ENCODE measurements around the gene TTC6. TPM values are rescaled to one million over a fixed set of nuclear protein-coding genes. Genes with fewer than 3 reads are reported as not detected.
A peak's percentile ranks its signal among the peaks of the same experiment; 100 is the strongest.

TTC6 gene
- total and polyA plus RNA-seq, 12 donors, result 0.72 TPM; not detected in 11

DNA sequence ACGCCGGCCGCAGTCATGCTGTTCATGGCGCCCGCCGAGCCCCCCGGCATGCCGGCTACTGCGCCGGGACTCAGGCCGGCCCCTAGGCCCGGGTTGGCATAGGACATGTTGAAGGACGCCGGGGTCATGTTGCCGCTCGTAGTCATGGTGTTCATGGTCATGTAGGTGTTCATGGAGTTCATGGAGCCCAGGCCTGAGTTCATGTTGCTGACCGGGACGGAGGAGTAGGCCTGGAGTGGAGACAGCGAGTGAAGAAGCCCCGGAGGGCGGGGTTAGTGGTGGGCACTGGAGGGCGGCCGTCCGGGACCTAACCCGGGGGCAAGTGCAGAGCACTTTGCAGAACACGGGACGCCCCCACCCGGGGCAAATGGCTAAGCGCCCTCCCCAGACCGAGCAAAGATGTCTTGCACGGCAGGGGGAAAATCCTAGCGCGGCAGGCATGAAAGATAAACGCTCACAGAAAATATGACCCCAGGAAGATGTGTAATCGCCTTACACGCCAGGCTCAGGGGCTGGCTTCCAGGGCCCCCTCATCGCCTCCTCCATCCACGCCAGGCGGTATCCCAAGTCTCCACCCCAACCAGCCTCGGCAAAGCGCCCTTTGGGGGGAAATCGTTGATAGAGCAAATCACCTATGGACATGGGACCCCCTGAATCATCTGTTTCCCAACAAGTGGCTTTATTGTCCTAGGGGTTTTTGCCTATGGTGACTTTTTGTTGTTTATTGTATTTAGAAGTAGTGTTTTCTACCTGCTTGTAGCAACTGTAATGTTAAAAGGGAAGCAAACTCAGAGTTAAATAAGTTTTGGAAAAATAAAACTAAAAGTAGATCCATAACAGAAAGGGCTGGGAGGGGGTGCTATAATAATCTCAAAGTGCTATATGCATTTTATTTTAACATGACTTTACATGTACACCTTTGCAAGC lies 2.7 kb upstream of the TTC6 start:
- Histone ChIP-seq H3K4me3 (no peak overlapping the region), H3K4me1 (replicated peaks in 1 of 2) (peaks cover 10 to 12% of the 10 kb centered on the region in 2 donors), H3K27me3 (peaks cover 86% of the 10 kb centered on the region), H3K9me3 (replicated peaks in 1 of 3) (no peaks in the 10 kb centered on the region), H3K36me3 (replicated peaks in 1 of 2) (no peaks in the 10 kb centered on the region), H3K27ac (no peak overlapping the region)
- DNase-seq, result no peak
- TF ChIP-seq POLR2A (IDR thresholded peaks at IDR 0.05), result no peak
- TF ChIP-seq, protein P1, sequence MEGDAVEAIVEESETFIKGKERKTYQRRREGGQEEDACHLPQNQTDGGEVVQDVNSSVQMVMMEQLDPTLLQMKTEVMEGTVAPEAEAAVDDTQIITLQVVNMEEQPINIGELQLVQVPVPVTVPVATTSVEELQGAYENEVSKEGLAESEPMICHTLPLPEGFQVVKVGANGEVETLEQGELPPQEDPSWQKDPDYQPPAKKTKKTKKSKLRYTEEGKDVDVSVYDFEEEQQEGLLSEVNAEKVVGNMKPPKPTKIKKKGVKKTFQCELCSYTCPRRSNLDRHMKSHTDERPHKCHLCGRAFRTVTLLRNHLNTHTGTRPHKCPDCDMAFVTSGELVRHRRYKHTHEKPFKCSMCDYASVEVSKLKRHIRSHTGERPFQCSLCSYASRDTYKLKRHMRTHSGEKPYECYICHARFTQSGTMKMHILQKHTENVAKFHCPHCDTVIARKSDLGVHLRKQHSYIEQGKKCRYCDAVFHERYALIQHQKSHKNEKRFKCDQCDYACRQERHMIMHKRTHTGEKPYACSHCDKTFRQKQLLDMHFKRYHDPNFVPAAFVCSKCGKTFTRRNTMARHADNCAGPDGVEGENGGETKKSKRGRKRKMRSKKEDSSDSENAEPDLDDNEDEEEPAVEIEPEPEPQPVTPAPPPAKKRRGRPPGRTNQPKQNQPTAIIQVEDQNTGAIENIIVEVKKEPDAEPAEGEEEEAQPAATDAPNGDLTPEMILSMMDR (IDR thresholded peaks at IDR 0.05), result no peak
- WGBS, 4 donors, result 13 to 23% (median 17%) methylated on average over 22 to 42 of the region's 42 CpGs
- intact Hi-C loops (cut with DNase I), result loop anchor here (5.0 to 10.0 kb wide), 2 partner anchors 345 to 348 kb away; no protein-coding TSS in a partner anchor

DNA sequence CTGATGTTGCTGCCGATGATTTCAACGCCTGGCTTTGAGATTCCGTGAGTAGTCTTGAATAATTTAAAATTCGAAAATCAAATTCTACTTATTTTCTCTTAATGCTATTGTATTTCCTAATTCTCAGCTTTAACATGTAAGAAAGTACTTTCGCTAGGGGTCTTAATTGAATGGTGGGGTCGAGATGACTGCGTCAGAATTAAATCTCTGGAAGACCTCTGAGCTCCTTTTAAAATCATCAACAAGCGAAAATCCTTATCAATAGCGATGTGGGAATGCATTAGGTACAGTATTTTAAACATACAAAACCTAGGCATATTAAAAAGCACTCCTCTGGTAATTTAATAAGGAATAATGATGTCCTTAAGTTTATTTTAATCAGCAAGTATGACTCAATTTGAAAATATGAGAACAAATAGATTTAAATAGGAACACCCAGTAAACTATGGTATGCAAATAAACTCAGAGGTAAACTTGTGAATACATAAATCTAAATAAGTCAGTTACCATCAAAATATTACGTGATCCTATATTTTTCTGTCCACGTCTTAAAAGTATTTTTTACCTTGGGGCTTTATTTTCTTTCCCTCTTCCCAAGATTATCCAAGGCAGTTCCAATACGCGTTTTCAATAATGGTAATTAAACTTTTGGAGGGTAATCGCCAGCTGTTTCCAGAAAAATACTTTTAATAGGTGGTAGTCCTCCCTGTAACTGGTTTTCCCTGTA lies 1.8 kb upstream of the TTC6 start:
- TF ChIP-seq, protein P1 (IDR thresholded peaks at IDR 0.05), result no peak
- no peak for TF ChIP-seq POLR2A (IDR thresholded peaks at IDR 0.05)
- no peaks in the 10 kb centered on the region for H3K9me3 ChIP-seq (replicated peaks in 1 of 3)
- no peak for DNase-seq
- peak overlapping the region in 2 of 4 donors; percentile 11 to 63 for H3K4me3 ChIP-seq
- no peaks in the 10 kb centered on the region for H3K36me3 ChIP-seq (replicated peaks in 1 of 2)
- peaks cover 10 to 12% of the 10 kb centered on the region in 2 donors for H3K4me1 ChIP-seq (replicated peaks in 1 of 2)
- peaks cover 86% of the 10 kb centered on the region for H3K27me3 ChIP-seq
- intact Hi-C loops (cut with DNase I), result loop anchor here (5.0 to 10.0 kb wide), 2 partner anchors 346 to 349 kb away; no protein-coding TSS in a partner anchor
- 23 to 27% (median 25%) methylated on average over 14 of the region's 14 CpGs for WGBS, 4 donors
- no peak overlapping the region for H3K27ac ChIP-seq

DNA sequence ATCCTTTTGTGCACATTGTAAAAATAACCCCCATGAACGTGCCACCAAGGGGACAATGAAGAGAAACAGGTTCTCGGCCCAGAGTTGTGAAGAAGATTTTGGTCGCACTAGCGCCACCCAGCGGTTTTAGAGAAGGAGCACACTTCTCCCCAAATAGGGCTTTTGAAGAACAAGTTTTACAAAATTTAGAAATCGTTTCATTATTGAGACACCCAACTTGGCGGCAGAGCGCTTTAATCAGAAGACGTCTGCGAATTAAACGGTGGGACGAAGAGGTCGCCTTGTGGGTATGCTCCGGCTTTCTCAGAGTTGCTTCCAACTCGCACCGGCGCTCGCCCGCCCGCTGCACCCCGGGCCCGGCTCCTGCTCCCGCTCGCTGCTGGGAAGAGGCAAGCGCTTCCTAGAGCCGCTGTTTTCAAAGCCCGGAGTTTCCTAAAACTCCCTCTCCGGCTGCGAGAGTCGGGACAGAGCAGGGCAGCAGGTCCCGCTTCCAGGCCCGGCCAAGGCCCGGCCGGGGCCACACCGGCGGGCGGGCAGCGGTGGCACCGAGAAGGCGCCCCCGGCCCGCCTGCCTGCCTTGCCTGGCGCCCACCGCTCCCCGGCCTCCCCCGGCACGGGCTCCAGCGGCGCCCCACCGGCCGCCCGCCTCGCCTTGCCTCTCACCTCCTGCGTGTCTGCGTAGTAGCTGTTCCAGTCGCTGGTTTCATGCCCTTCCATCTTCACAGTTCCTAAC lies 1.0 kb upstream of the TTC6 start:
- Histone ChIP-seq H3K36me3 (replicated peaks in 1 of 2) (no peaks in the 10 kb centered on the region), H3K27ac (no peak overlapping the region), H3K4me1 (replicated peaks in 1 of 2) (peaks cover 12% of the 10 kb centered on the region in 2 donors), H3K9me3 (replicated peaks in 1 of 3) (no peaks in the 10 kb centered on the region), H3K4me3 (peak overlapping the region in 3 of 4 donors; percentile 11 to 63 (median 17)), H3K27me3 (peaks cover 86% of the 10 kb centered on the region)
- 1 to 6% (median 2%) methylated on average over 19 to 56 of the region's 56 CpGs for WGBS, 4 donors
- TF ChIP-seq, protein P1 (IDR thresholded peaks at IDR 0.05), result peak; percentile 47 to 74 (median 62)
- no peak for TF ChIP-seq POLR2A (IDR thresholded peaks at IDR 0.05)
- intact Hi-C loops (cut with DNase I), result loop anchor here (5.0 to 10.0 kb wide), 2 partner anchors 347 to 350 kb away; no protein-coding TSS in a partner anchor
- DNase-seq, result peak; percentile 61 to 79 (median 67)
